Midbrain (tissue), 1 donor: ENCODE data around the gene IL10RA.
A peak's percentile ranks its signal among the peaks of the same experiment; 100 is the strongest.
"Not testable (repeated sequence)": the region's sequence is repeated elsewhere in the genome, so short reads cannot be mapped to it uniquely, and the experiment has no call there.

Source experiments
- DNase-seq: peaks from one replicate; lab custom pipeline; 2025; lab: John Stamatoyannopoulos, UW

IL10RA gene

GRCh38 chr11:118007563-118008270 lies 21.5 kb downstream of the IL10RA start:
- DNase-seq = not testable (repeated sequence)

- no peak for DNase-seq
Observed at GRCh38 chr11:118008271-118008911, 22.2 kb downstream of the IL10RA start.

- DNase-seq = no peak
Observed at GRCh38 chr11:118009864-118010737, 23.9 kb downstream of the IL10RA start.

DNA sequence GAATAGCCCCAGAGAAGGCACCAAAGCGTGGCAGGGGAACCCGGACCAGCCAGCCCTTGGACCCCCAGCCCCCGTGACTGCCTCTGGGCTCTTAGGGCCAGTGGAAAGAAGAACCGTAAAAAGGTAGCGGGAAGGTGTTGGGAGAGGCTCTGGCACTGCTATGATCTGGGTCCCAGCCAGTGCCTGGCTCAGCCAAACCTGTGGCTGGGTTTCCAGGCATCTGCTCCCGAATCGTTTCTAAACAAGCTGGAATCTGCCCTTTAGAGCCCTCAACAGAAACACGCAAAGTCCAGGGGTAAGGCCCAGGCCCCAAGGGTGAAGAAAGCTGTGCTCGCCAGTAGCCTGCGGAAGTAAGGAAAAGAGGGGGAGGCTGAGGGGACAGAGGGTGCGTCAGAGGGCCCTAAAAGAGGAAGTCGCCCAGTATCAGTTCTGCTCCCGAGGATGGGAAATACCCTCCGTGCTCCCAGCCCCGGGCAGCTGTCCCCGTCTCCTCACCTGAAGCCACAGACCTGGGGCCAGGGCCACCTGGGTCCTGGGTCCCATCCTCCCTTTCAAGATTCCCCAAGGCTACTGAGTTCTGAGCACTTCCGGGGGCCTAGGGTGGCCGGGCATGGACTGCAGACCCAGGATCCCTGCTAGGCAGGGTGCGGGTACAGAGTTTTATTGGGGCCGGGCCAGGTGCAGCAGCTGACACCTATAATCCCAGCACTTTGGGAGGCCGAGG lies 24.7 kb downstream of the IL10RA start:
- no peak for DNase-seq

GRCh38 chr11:118012083-118012669 lies 26.0 kb downstream of the IL10RA start:
- no peak for DNase-seq

GRCh38 chr11:118014022-118014421 lies 27.8 kb downstream of the IL10RA start:
- no peak for DNase-seq

- DNase-seq = no peak
Observed at GRCh38 chr11:118015385-118015841, 29.2 kb downstream of the IL10RA start.

- DNase-seq = no peak
Observed at GRCh38 chr11:118016104-118016503, 29.9 kb downstream of the IL10RA start.

DNA sequence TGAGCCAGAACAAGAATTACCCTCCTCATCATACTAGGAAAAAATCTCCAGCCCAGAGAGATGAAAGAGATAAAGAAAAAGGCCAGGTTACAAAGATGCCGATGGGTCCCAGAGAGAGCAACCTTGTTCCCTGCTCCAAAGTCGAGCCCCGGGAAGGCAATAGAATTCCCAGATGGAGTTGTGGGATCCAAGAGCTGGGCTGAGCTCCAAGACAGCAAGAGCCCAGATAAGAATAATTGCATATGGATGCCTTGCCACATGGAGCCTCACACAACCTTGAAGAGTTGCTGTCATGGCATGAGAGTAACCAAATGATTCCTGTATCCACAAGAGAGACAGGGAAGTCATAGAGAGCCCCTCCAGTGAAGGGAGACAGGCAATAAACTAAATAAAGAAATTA lies 30.9 kb downstream of the IL10RA start:
- no peak for DNase-seq

GRCh38 chr11:118017631-118018315 lies 31.6 kb downstream of the IL10RA start:
- DNase-seq = no peak

DNA sequence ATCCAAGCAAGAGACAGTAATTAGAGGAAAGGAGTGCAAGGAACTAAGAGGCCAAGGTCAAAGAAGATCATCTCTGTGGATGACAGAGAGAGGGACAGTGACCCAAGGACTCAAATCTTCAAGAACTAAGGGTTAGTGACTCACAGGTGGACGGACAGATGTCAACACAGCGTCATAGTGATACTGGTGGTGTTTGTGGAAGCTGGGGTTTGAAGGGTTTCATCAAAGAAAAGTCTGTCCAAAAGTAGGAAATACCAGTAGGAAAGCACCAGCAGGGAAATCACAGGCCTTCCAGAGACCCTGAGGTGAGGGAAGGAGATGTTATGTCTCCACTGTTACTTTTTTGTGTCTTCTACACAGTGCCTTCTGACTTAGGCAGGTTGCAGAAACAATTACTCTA lies 32.2 kb downstream of the IL10RA start:
- DNase-seq = no peak

DNA sequence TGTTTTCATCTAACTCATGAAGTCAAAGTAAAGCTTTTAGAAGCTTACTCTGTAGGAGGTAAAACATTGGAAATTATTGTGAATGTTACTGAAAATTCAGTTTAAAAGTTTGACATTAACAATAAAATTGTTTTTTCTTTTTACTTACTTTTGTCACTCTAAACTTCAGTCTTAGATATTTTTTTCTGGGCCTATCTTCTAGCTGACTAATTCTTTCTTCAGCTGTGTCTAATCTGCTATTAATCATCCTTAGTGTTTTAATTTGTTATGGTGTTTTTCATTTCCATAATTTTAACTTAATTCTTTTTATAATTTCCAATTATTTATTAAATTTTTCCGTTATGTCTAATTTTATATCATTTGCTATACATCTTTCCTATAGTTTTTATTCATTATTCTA lies 35.0 kb downstream of the IL10RA start:
- DNase-seq = no peak

- DNase-seq = no peak
Observed at GRCh38 chr11:118027694-118028093, 41.5 kb downstream of the IL10RA start.

DNA sequence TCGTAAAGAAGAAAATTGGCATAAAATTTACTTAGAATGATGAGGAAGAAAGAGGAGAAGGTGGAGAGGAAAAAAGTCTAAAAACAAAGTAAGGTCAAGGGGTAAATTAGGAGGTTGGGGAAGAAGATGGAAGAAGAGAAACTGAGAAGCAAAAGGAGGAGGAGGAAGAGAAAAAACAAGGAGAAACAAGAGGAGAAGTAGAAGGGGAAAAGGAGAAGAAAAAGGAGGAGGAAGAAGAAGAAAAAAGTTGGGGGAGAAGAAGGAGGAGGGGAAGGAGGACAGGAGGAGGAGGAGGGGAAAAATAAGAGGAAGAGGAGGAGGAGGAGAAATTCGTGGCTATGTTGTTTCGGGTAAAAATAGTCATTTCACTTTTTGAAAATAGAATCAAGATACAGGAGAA lies 42.4 kb downstream of the IL10RA start:
- DNase-seq = no peak

- DNase-seq = no peak
Observed at GRCh38 chr11:118033443-118033842, 47.2 kb downstream of the IL10RA start.

DNA sequence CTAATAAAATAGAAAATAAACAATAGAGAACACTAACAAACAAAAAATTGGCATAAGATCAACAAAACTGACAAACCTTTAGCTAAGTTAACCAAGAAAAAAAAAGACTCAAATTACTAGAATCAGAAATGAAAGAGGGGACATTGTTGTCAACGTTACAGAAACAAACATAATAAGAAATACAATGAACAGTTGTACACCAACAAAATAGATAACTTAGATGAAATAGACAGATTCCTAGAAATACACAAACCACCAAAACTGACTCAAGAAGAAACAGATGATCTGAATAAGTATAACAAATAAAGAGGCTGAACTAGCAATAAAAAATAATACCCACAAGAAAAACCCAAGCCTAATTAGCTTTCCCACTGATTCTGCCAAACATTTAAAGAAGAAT lies 55.9 kb downstream of the IL10RA start:
- no peak for DNase-seq

DNA sequence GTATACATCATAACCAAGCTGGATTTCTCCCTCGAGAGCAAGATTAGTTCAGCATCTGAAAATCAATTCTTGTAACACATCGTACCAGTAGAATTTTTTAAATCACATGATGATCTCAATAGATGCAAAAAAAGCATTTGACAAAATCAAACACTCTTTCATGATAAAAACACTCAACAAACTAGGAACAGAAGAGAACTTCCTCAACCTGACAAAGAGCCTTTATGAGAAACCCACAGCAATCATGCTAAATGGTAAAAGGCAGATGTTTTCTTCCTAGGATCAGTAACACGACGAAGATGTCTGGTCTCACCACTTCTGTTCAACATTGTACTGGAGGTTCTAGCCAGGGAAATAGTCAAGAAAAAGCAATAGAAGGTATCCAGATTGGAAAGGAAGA lies 56.6 kb downstream of the IL10RA start:
- no peak for DNase-seq

- no peak for DNase-seq
Observed at GRCh38 chr11:118045191-118045590, 59.0 kb downstream of the IL10RA start.

GRCh38 chr11:118046051-118046963 lies 60.1 kb downstream of the IL10RA start:
- DNase-seq = peak; percentile 19
